ENCODE measurements around the gene MED28.

MED28 gene

DNA sequence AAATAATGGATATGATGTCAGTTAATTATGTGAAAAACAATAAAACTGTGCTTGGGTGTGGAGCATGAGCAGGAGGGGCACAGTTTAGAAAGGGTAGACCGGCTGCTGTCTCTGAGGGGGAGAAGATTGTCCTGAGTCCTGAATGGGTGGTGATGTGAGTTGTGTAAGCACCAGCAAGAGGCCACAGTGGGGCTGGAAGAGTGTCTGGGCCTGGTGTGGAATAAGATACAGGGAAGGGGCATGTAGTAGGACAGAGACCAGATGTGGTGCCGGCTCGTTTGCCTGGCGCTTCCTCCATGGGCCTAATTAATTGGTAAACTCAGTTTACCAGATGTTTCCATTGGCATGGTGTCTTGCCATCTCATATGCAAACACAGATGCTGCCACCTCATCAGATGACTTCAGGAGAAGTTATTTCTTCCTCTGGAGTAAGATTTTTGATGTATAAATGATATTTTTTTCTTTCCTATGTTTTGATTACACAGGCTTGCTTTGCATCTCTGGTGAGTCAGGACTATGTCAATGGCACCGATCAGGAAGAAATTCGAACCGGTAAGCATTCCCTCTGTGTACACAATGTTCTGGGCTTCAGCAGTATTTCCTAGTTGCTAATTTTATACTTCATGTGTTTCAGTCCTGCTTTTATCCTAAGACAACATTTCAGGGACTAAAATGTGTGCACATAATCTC is 5.1 kb downstream of the MED28 start:
- TF ChIP-seq, protein P1, sequence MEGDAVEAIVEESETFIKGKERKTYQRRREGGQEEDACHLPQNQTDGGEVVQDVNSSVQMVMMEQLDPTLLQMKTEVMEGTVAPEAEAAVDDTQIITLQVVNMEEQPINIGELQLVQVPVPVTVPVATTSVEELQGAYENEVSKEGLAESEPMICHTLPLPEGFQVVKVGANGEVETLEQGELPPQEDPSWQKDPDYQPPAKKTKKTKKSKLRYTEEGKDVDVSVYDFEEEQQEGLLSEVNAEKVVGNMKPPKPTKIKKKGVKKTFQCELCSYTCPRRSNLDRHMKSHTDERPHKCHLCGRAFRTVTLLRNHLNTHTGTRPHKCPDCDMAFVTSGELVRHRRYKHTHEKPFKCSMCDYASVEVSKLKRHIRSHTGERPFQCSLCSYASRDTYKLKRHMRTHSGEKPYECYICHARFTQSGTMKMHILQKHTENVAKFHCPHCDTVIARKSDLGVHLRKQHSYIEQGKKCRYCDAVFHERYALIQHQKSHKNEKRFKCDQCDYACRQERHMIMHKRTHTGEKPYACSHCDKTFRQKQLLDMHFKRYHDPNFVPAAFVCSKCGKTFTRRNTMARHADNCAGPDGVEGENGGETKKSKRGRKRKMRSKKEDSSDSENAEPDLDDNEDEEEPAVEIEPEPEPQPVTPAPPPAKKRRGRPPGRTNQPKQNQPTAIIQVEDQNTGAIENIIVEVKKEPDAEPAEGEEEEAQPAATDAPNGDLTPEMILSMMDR (IDR thresholded peaks at IDR 0.05; ENCODE audit: low read depth, low read length) = no peak
- H3K4me3 ChIP-seq (ENCODE audit: low read depth, low read length) = no peak overlapping the region

DNA sequence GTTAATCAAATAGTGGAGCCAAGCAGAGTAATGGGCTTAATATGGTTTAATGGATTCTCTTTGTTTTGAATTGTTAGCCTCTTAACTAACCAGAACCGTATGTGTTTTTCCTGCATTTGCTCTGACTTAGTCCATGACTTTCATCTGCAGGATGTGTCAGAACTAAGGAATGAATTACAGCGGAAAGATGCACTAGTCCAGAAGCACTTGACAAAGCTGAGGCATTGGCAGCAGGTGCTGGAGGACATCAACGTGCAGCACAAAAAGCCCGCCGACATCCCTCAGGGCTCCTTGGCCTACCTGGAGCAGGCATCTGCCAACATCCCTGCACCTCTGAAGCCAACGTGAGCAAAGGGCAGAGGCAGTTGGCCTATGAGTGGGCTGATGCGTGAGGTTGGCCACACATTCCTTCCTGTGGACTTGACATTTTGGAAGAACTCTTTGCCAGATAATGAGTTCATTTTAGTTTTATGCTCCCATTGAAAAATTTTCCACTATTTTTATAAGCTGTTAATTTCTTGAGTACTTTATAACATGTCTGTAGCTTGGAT is 9.1 kb downstream of the MED28 start:
- H3K4me3 ChIP-seq (ENCODE audit: low read depth, low read length) = no peak overlapping the region
- TF ChIP-seq, protein P1 (IDR thresholded peaks at IDR 0.05; ENCODE audit: low read depth, low read length) = no peak

DNA sequence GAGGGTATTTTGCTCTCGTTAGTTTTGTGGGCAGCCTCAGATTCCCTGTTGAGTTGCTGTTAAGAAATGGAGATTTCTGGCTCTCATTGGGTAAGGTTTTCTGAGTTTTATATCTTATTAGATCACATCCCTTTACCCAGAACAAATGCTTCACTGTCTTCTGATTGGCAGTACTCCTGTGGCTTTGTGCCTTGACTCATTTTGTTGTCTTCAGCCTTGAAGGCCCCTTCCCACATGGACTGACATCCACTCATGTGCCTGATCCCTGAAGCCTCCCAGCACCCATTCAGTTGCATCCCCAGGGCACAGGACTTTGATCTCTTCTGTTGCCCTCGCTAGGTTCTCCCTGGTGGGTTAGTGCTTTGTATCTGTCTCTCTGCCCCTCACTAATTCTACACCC is 10.4 kb downstream of the MED28 start:
- TF ChIP-seq, protein P1 (IDR thresholded peaks at IDR 0.05; ENCODE audit: low read depth, low read length) = no peak
- H3K4me3 ChIP-seq (ENCODE audit: low read depth, low read length) = no peak overlapping the region

DNA sequence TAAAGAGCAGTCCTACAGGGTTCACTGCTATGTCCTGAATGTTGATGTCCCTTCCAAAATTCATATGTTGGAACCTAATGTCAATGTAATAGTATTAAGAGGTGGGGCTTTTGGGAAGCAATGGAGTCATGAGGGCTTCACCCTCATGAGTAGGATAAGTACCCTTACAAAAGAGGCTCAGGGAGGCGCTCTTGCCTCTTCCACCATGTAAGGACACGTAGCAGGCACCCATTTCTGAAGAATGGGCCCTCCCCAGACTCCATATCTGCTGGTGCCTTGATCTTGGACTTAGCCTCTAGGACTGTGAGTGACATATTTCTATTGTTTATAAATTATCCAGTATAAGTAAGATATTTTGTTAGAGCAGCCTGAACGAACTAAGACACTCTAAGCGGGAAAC is 15.8 kb downstream of the MED28 start:
- TF ChIP-seq, protein P1 (IDR thresholded peaks at IDR 0.05; ENCODE audit: low read depth, low read length) = no peak
- H3K4me3 ChIP-seq (ENCODE audit: low read depth, low read length) = no peak overlapping the region

DNA sequence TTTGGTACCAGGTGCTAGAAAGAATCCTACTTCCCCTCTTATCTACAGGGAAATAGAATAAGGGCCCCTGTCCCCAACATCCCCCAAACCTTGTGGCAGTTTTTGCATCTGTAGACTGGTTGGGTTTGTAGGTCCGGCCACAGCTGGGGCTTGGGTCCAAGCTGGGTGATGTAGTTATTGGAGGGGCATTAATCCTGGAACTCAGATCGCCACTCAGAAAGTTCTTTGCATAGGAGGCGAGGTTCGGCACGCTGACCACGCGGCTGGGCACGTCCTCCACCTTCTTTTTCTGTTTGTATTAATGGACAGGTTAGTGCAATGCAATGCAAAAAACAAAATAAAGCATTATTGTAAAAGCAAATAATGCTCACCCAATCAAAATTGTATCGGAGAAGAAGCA is 19.2 kb downstream of the MED28 start:
- H3K4me3 ChIP-seq (ENCODE audit: low read depth, low read length) = no peak overlapping the region
- TF ChIP-seq, protein P1 (IDR thresholded peaks at IDR 0.05; ENCODE audit: low read depth, low read length) = no peak

DNA sequence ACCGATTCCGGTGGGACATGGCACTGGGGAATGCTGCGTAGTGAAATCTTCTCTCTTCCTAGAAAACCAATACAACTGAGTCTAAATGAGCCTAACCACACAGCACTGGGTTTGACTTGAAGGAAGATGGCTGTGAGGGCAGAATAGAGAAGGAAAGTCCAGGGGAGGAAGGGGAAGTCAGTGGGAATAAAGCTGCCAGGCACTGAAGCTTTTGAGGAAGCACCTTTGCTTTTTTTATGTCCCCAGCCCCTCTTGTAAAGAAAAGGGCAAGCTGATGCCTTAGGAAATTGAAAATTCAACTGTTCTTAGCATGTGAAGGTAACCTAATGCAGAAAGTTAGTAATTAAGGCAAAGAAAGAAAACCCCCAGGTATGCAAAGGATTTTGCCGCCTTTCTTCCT is 20.6 kb downstream of the MED28 start:
- H3K4me3 ChIP-seq (ENCODE audit: low read depth, low read length) = no peak overlapping the region
- TF ChIP-seq, protein P1 (IDR thresholded peaks at IDR 0.05; ENCODE audit: low read depth, low read length) = no peak

DNA sequence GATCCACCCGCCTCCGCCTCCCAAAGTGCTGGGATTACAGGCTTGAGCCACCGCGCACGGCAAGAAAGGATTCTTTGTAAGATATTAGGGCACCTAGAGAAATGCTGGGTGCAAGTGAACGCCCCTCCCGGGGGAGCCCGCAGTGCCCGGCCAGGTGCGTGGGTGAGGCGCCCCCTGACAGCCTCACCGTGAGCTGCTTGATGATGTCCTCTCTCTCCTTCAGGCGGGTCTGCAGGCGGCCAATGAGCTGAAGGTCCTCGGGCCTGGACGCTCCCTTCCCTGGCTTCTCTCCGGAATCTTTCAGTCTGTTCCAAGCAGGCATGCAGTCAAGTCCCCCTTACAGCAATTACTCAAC is 21.9 kb downstream of the MED28 start:
- no peak overlapping the region for H3K4me3 ChIP-seq (ENCODE audit: low read depth, low read length)
- TF ChIP-seq, protein P1 (IDR thresholded peaks at IDR 0.05; ENCODE audit: low read depth, low read length) = no peak
